Measurements from ENCODE around the gene HDAC3.
A peak's percentile ranks its signal among the peaks of the same experiment; 100 is the strongest.

- TF ChIP-seq CTCF (tag by site-specific recombination; IDR thresholded peaks at IDR 0.05) (no peak; the same call in 1 of the 2 replicates), IKZF3 (tag by site-specific recombination; IDR thresholded peaks at IDR 0.05) (peak; percentile 31; the same call in 1 of the 2 replicates)
Observed at GRCh38 chr5:141637123-141637766, 596 bp upstream of the HDAC3 start.

All from HEK293 (cell line).